ENCODE results near the gene NCAM1.

- TF ChIP-seq CTCF (IDR thresholded peaks at IDR 0.05), result no peak
- TF ChIP-seq POLR2A (IDR thresholded peaks at IDR 0.05), result no peak
Measured at GRCh38 chr11:113147249-113147648, 186.0 kb downstream of the NCAM1 start.

Measured in Peyer's patch (tissue), 4 donors.